HG03460 (cell line): ENCODE data around the gene CD4.
"Not testable (repeated sequence)": the region's sequence is repeated elsewhere in the genome, so short reads cannot be mapped to it uniquely, and the experiment has no call there.

Source experiments
- ATAC-seq: cut with Tn5 transposase; IDR thresholded peaks from one replicate; pipeline ENCODE4 v1.9.1; 2021; ENCODE audit not compliant: unreplicated experiment

Gene CD4

GRCh38 chr12:6788972-6789924 is at the start of gene CD4:
TSS of gene CD4 (plus strand) at chr12:6789528. CDS start at chr12:6800139, 10,611 bp downstream.
- no peak for ATAC-seq

DNA sequence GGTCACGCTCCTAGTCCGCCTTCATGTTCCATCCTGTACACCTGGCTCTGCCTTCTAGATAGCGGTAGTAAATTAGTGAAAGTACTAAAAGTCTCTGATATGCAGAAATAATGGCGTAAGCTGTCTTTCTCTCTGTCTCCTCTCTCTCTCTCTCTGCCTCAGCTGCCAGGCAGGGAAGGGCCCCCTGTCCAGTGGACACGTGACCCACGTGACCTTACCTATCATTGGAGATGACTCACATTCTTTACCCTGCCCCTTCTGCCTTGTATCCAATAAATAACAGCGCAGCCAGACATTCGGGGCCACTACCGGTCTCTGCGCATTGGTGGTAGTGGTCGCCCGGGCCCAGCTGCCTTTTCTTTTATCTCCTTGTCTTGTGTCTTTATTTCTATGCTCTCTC is 47.2 kb upstream of the CD4 start:
- not testable (repeated sequence) for ATAC-seq

GRCh38 chr12:6742834-6743233 is 46.5 kb upstream of the CD4 start:
- no peak for ATAC-seq

DNA sequence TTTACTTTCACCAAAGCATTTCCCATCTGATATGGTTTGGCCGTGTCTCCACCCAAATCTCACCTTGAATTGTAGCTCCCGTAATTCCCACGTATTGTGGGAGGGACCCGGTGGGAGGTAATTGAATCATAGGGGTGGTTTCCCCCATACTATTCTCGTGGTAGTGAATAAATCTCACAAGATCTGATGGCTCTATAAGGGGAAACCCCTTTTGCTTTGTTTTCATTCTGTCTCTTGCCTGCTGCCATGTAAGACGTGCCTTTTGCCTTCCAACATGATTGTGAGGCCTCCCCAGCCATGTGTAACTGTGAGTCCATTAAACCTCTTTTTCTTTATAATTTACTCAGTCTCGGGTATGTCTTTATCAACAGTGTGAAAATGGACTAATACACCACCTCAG is 46.0 kb upstream of the CD4 start:
- ATAC-seq: not testable (repeated sequence)

DNA sequence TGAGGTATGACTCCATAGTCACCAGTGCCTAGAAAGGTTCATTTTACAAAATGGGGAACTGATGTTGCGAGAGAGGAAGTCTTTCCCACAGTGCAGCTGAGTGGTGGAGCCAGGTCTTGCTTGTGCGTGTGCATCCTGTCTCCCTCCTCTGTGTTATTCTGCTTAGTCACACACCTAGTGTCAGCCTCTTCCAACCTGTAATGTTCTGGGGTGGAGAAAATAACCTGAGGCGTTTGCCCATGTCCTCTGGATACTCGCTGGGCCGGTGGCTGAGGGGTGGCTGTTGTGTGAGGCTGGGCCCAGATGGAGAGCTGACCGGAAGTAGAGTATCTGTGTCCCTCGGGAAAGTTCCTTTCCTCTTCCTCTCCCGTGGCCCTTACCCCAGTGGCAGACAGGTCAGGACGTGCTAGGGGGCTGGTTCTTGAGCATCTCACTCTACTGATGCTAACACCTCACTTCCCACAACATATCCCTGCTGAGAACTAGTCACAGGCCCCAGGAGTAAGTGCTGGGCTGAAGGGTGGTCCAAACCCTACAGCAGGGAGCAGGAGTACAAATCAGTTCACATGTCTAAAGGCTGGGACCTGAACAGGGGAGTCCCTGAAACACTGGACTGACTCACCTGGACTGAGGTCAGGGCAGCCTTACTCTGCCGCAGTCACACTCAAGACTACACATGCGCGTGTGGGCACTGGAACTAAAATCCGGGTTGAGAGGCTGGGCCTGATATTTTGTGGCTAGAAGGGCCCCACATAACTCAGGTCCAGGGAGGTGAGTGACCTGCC is 43.4 kb upstream of the CD4 start:
- ATAC-seq: no peak

DNA sequence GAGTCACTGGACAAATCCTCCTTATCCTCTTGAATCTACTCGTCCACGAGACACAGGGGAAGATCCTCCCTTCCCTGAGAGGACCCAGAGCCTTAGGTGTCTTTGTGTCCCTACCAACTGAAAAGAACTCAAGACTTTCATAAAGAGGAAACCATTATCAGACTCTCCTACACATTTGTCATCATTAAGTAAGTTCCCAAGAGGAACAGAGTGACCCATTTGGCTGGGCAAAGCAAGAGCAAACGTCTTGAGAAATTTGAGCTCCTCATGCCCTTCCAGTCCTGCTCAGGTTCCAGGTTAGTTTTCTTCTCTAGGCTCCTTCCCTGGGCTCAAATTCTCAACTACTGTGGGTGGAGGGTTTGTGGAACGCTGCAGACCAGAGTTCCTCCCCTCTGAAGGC is 42.1 kb upstream of the CD4 start:
- ATAC-seq: no peak

DNA sequence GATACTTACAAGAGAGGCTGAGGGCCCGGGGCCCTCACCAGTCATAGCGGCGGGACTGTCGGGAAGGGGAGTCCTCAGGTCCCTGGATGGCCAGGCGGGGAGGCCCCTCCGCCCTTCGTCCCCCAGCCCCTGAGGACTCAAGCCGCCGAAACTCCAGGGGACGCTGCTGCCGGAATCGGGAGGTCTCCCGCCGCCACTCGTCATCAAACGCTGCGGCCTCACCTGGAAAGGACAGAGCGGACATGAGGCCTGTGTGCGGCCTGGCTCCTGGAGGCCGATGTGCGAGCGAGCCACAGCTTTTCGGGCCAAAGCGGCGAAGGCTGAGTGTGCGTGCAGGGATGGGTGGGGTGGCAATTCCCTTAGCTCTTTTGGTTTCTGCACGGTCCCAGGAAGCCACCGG is 40.6 kb upstream of the CD4 start:
- ATAC-seq: no peak

GRCh38 chr12:6750506-6750905 is 38.8 kb upstream of the CD4 start:
- no peak for ATAC-seq

DNA sequence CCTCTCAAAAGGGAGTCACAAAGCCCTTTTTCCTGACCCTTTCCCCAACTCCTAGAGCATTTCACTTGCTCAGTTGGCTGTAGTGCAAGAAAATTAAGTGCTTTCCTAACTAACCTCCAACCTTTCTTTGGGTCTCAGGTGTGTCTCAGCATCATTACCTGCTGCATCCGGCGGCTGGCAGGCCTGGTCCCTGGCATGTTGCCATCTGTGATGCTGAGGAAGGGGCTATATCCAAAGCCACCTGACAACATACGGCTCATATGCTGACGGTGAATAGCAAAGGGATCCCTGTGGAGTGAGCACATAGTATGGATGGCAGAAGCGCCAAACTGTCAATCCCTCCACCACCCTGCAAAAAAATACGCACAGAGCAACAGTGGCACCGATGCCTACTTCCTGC is 37.6 kb upstream of the CD4 start:
- no peak for ATAC-seq

DNA sequence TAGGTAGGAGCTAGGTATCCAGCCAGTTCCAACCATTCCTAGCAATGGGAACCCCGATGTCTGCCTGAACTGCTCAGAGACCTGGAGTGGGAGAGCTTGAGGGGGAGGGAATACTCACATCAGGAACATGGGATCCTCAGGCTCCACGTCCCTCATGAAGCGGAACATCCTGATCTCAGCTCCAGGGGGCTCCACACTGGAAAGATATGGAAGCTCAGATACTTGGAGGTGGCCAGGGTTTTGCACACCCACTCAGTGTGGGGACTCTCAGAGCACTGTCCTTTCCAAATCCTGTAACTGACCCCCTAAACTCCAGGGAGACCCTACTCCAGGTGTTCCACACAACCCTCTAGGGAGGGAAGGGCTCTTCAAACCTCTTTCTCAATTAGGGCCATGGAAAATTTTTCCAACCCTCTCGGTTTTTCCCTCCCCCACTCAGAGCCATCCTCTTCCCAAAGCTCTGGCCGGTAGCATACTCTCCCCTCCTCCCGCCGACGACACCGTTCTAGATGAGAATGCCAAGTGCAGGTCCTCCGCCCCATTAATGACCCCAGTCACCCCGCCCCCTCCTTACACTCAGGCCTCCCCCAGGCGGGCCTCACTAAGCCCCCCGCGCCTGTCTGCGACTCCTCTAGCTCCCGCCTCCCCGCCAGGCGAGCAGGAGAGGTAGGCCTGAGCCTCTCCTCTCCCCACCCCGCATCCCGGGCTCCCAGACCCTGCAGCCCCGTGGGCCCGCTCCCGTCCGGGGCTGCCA is 37.0 kb upstream of the CD4 start:
- no peak for ATAC-seq

DNA sequence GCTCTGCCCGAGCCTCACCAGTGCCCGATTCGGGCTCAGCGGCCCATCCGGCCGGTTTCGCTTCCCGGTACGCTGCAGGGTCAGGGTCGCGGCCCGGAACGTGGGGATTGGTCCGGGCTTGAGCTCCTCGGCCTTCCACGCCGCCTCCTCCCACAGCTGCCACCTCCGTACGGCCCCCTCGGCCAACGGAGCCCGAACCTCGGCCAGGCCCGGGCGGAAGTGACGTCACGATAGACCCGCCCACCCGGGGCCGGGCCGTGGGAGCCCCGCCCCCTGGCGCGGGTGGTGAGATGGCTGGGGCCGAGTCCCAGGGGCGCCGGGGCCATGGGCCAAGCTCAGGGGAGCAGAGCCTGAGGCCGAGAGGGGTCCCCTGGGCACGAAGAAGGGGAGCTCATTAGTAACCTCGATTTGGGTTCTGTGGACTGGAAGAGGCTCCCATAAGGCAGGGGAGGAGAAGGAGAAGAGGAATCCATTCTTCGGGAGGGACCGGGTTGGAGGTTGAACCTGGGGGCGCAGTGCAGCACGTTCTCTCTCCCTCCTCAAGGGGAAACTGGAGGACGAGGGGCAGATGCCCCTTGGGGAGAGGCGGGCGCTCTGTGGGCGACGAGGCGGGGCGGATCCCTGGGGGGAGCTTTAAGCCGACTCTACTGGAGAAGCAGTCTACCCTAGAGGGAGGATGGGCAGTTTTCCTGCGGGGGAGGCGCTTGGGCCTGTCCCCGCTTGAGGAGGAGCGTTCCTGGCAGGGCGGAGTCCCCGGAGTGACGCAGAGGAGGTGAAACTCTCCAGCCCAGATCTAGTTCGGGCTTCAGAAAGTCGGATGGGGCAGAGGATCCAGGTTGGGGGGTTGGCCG is 36.2 kb upstream of the CD4 start, which contains the start of gene MLF2:
TSS of gene MLF2 (minus strand) at position 221 of the 851 bp plus-strand sequence. CDS start 807 bp downstream, outside the sequence.
- ATAC-seq: peak; percentile 89

DNA sequence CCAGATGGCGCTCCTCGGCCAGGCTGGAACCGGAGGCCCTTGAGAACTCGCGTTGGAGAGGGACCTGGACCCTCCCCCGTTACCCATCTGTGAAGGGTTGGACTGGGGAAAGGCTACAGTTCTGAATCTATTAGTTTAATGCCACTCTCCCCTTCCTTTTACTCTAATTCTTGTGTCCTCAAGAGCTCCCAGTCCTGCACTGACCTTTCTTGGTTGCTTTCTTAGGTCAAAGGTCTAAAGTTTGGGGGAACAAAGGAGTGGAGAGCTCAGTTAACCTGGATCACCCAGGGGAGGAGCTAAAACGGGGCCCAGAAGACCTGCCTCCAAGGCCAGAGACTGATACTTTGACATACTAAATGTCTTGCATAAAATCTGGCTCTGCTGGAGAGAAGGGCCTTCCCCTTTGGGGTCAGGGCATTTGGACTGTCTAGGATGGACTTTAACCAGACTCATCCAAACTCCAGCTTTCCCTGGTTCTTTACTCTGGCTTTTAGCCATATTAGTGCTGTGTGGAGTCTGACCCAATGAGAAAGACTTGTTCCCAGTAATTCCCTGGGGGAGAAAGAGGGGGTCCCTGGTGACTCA is 35.5 kb upstream of the CD4 start:
- no peak for ATAC-seq

GRCh38 chr12:6754411-6754810 is 34.9 kb upstream of the CD4 start:
- no peak for ATAC-seq

DNA sequence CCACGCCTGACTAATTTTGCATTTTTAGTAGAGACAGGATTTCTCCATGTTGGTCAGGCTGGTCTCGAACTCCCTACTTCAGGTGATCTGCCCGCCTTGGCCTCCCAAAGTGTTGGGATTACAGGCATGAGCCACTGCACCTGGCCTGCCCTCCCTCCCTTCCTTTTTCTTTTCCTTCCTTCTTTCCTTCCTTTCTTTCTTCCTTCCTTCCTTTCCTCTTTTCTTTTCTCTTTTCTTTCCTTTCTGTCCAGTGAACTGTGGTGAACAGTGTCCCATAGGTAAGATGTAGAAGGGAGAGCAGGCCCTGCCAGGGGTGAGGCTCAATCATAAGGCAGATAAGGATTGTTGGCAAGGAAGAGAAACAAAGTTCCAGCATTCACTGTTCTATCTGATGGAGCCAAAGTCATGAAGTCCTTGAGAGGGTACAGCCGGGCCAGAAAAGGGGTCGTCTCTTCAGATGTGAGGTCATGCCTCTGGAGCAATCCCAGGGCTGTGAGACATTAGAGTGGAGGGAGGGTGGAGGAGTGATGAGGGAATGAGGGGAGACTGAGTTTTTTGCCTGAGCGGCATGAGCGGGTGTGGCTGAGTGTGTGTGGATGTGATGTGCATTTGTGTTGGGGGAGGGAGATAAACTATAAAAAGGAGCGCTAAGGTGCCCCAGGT is 32.2 kb upstream of the CD4 start:
- ATAC-seq: no peak

GRCh38 chr12:6758506-6759095 is 30.7 kb upstream of the CD4 start:
- no peak for ATAC-seq

DNA sequence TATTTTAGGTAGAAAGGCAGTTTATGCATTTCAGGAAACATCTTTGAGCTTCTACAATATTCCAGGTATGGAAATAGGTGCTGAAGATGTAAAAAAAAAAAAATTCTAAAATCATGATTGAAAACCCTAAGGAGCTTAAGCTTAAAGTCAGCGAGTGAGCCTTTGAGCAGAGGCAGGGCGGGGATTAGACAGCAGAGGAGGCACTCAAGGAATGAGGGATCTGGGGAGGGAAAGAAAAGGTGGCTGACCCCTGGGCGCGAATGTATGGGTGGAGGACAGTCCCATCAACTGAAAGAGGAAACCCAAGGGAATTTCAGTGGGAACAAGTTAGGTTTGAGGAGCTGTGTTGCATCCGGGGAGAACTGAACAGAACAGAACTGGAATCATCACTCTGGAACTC is 29.6 kb upstream of the CD4 start:
- ATAC-seq: no peak

- no peak for ATAC-seq
These were observed 25.9 kb upstream of the CD4 start for GRCh38 chr12:6763380-6763779.

DNA sequence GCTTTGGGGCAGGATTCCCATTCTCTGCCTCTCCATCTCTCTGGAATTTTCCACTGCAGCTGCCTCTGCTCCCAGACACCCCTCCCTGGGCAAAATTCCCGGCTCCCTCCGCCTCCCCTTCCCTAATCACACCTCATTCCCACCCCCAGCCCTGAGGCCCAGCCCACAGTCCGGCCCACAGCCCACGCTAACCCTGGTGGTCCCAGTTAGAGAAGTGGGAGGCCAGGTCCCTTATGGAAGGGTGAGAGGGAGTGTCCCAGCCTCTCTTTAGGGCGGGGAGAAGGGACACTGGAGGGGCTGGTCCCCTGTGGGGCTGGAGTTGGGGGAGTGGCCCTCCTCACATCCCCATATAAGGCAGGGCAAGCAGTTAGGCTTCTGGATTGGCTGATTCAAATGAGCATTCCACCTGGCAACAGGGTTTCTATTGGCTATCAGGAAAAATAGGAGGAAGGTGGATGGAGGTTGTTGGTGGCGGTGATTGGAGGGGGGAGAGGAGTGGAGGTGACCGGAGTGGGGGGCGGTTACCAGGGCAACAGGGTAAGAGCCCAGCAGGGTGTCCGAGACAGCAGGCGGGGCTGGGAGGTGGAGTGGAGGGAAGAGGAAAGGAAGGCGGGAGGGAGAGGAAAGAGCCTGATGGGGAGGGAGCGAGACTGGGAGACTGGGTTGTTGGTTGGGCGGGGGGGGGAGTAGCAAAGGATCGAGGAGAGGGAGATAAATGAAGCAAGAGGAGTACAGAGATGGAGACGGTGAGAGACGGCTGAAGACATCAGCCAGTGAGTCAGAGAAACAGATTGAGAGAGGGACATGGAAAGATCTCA is 25.1 kb upstream of the CD4 start:
- ATAC-seq: peak; percentile 76
